NCI-H1436 treated with DMSO at 0.1 percent for 48 hours (cell line): ENCODE measurements around the gene CAPN7.
"Not testable (repeated sequence)": the region's sequence is repeated elsewhere in the genome, so short reads cannot be mapped to it uniquely, and the experiment has no call there.

ENCODE experiments used
- DNase-seq: peaks from one replicate; lab custom pipeline; 2025; lab: John Stamatoyannopoulos, UW

Gene CAPN7

DNA sequence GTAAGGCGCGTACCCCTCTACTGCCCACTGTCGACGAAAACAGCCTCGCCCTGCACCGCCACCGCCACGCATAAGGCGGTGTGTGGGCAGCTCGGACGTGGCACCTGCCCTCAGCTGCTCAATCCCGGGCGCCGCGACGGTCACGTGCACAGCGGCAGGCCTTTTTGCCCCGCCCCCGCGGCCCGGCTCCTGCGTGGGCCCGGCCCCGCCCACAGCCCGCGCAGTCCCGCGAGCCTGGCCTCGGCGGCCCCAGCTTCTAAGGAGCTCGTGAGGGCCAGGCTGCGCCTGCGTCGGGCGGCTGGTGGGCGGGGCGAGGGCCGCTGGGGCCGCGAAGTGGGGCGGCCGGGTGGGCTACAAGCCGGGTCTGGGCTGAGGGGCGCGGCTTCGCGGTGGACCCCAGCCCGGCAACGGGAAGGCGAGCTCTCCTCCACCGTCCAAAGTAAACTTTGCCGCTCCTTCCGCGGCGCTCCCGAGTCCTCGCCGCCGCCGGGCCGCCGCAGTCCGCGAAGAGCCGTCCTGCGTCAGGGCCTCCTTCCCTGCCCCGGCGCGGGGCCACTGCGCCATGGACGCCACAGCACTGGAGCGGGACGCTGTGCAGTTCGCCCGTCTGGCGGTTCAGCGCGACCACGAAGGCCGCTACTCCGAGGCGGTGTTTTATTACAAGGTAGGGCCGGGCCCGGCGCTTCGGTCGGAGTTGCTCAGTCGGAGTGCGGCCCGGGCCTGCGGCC, at the start of gene CAPN7:
Gene CAPN7, plus strand, starts transcription at position 313 of the 728 bp plus-strand sequence. Its CDS starts 250 bp downstream, at position 563.
- DNase-seq = no peak

DNA sequence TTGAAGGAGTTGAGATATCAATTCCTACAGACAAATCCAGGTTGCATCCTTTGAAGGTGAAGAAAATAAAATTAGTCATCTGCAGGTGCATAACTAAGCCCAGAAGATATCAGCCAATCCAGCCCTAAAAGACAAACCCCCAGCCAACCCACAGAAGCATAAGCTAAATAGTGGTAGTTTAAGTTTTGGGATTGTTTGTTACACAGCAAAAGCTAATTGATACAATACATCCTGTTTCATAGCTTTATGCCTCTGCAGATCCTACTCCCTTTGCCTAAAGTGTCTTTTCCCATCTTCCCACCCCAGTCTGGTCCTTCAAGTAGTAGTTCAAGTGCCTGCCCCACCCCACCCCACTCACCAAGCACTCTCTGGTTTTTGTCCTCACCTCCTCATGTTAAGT, 48.6 kb upstream of the CAPN7 start:
- DNase-seq = no peak

DNA sequence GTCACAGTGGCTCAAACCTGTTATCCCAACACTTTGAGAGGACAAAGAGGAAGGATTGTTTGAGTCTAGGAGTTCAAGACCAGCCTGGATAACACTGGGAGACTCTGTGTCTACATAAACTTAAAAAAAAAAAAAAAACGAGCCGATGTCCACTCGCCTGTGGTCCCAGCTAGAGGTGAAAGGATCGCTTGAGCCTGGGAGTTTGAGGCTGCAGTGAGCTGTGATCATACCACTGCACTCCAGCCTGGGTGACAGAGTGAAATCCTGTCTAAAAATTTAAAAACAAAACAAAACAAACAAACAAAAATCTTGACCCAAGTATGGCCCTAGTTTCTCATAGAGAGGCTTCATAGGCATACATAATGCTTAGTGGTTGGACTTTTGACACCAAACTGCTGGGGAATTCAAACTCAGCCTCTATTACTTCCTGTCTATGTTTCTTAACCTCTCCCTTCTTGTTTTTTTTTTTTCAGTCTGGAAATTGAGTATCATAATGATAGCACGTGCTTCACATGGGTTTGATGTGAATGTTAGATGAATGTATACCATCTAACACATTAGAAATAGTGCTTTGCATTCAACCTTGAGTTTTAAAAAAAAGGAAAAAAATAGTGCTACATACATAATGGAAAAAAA, 46.4 kb upstream of the CAPN7 start:
- DNase-seq = no peak

DNA sequence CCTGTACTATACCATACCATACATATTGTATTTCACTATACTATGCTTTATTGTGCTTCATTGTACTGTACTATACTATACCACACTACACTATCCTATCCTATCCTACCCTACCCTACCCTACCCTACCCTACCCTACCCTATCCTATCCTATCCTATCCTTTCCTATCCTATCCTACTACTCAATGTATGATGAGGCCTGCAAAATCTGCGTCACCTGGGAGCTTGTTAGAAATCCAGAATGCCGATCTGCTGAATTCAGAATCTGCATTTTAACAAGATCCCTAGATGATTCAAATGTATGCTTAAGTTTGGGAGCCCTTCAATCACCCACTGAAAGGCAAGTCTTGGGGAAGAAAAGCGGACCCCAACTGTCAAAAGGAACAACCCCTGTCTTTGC, 45.4 kb upstream of the CAPN7 start:
- DNase-seq = no peak

DNA sequence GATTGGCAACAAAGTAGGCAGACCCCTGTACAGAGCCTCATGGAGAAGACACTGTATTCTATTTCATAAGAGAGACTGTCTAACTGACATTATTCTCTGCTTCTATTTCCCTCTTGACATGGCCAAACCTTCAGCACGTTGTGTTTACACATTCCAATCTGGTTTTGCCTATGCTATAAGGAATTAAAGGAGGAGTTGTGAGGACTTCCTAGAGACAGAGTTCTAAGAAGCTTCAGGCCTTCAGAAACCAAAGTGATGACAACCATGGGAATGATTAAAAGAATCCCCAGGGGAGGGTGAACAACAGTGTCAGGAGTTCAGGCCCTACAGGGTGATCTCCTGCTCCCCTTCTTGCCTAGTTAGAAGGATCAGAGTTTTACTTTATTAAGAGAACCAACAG, 44.9 kb upstream of the CAPN7 start:
- DNase-seq = no peak

DNA sequence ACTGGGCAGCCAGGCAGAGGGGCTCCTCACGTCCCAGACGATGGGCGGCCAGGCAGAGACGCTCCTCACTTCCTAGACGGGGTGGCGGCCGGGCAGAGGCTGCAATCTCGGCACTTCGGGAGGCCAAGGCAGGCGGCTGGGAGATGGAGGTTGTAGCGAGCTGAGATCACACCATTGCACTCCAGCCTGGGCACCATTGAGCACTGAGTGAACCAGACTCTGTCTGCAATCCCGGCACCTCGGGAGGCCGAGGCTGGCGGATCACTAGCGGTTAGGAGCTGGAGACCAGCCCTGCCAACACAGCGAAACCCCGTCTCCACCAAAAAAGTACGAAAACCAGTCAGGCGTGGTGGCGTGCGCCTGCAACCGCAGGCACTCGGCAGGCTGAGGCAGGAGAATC, 42.4 kb upstream of the CAPN7 start:
- not testable (repeated sequence) for DNase-seq

DNA sequence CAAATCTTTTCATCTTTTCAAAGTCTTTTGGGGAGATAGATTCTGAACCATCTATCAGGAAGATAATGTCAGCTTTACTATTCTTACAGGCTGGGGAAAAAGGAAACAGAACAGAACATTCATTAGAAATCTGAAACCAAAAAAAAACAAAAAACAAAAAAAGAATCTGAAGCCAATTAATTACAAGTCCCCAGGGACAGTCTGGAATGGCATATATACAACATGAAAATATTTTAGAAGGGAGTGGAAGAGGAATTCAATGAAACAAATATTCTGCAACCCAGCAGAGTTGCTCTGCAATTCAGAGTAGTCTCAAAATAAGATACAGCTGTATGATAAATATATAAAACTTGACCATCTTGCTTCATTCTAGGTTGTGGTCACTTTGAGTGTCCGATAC, 41.7 kb upstream of the CAPN7 start:
- DNase-seq = no peak

DNA sequence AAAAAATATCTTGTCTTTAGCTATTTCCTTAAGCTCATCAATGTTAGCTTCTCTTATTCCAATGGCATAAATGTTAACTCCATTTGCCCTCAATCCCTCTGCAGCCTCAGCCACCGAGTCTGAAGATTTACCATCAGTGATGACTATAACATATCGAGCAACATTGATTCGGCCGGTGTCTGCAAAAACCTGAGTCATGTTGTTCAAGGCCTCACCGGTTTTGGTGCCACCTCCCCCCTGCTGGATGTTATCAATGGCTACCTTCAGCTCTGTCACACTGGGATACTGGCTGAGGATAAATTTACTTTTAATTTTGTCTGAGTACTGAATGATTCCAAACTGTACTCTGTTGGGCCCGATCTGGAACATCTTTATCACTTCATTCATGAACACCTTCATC, 41.0 kb upstream of the CAPN7 start:
- no peak for DNase-seq

DNA sequence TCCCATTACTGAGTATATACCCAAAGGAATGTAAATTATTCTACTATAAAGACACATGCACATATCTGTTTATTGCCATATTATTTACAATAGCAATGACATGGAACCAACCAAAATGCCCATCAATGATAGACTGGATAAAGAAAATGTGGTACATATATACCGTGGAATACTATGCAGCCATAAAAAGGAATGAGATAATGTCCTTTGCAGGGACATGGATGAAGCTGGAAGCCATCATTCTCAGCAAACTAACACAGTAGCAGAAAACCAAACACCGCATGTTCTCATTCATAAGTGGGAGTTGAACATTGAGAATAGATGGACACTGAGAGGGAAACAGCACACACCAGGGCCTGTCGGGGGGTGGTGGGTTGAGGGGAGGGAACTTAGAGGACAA, 39.7 kb upstream of the CAPN7 start:
- not testable (repeated sequence) for DNase-seq

DNA sequence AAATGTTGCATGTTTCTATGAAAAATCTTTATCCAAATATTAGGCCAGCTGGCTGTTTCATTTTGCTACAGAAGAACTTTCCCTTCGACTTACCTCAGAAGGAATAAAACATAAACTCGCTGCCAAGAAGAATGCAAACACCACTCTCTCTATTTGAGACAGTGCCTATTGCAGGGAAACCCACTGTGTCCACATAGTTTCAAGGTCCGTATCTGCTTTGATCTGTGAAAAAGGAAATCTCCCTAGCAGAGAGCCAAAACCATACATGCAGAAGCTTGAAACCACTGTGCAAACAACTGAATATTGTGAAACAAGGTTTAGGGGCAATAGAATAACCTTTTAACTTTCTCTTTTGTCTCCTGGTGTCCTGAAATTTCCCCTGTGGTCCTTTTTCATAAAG, 35.0 kb upstream of the CAPN7 start:
- DNase-seq = no peak

DNA sequence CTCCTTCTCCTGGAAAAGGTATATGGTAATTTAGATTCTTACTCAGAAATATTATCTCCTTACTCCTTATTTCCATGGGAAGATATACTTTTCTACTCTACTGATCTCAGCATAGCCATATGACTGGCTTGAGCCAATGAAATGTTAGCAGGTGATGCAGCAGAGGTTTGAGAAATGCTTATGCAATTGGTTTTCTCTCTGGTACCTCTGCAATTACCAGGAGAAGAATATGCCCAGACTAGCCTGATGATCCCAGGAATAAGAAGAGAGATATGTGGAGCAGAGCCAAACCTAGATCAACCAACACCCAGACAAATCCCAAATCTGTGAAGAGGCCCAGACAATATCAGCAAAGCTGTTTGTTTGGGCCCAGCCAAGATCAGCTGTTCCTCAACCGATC, 33.2 kb upstream of the CAPN7 start:
- DNase-seq = no peak

DNA sequence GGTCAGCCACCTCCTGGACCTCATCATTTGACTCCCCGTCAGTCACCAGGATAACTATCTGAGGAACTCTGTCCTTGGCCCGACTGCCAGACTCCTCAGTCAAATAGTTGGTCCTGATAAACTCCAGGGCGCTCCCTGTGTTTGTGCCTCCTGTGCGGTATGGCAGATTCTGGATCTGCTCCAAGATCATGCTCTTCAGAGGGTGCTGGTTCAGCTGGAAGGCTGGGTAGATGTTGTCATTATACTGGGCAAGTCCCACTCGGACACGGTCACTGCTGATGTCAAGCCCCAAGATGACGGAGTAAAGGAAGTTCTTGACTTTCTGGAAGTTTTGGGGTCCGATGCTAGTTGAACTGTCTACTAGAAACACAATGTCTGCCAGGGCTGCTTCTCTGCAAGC, 31.1 kb upstream of the CAPN7 start:
- DNase-seq = no peak

DNA sequence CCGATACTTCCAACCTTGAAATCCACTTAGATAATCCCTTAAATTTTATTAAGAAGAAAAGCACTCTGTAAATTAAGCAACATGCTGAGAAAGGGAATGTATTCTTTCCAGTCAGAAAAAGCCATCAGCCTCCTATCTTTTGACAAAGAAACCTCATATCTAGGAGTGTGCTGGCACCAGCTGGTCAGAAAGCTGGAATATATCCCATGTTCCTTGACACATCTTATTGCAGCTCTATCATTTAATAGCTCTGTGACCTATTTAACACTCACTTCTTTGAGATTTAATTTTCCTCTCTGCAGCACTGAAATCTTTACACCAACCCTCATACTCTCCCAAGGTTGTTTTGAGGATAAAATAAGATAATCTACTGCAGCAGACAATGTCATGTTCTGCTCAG, 30.4 kb upstream of the CAPN7 start:
- no peak for DNase-seq

DNA sequence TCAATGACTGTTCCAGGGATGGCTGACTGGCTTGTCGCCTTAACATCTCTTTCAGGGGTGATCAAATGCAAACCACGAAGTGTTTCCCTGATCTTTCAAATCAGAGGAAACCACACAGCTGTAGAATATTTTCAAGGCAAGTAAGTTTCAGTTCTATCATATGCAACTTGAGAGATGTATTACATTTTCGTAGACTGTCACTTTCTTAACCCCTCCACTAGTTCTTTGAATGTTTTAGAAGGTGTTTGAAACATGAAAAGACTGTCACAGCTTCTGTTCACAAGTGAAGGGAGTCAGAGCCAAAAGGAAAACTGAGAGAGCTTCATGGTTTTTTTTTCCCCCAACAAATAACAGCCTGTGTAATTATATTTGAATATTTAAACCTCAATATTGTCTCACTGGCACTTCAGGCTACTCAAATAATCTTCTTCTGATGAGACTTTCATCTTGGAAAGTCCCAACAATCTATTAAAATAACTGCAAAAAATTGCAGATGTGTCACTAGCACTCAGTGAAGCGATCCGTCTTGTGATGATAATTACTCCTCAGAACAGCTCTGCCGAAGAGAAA, 25.9 kb upstream of the CAPN7 start:
- DNase-seq = no peak

DNA sequence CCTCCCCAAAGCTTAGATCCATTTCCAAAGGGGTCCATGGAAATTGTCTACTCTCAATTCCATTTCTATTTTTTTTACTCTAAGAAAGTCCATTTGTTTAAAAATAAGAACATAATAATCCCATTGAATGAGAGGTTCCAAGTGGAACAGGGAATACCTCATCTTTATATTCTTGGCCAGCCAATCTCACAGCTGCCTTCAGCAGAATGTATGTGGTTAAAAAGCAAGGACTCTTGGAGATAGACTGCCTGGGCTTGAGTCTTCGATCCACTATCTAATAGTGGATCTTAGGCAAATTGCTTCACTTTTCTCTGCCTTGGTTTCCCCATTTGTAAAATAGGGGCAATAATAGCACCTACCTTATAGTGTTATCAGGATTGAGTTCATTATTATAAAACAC, 24.5 kb upstream of the CAPN7 start:
- no peak for DNase-seq

DNA sequence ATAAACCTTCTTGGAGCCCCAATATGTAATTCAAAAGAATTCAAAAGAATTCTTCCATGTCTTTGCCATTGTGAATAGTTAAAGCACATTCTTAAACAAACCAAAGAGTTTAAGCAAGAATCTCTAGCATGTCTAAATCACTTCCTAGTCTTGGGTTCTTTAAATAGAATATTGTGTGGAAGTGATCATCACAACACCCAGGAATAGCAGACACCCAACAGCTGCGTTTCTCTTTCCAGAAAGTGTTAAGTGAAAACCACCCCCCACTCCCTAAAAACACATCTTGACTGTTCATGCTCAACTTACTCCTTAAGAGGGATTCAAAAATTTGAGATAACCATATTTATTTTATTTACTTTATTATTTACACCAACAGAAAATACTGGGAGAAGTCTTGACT, 24.1 kb upstream of the CAPN7 start:
- DNase-seq = no peak

DNA sequence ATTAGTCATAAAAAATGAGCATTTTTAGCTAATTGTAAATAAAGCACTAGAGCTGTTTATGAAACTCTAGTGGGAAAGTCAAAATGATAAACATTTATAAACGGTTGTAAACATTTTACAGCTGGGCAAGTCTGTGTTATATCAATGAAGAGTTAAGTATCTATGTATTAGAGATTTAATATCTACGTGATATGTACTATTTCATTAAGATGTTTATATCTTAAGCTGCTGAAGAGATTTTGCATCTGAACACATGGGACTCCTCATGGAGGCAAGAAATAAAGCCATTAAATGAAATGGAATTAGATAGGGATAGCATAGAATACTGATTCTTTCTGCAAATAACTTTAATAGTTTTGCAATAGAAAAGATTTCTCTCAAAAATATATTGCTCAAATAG, 23.0 kb upstream of the CAPN7 start:
- DNase-seq = no peak

DNA sequence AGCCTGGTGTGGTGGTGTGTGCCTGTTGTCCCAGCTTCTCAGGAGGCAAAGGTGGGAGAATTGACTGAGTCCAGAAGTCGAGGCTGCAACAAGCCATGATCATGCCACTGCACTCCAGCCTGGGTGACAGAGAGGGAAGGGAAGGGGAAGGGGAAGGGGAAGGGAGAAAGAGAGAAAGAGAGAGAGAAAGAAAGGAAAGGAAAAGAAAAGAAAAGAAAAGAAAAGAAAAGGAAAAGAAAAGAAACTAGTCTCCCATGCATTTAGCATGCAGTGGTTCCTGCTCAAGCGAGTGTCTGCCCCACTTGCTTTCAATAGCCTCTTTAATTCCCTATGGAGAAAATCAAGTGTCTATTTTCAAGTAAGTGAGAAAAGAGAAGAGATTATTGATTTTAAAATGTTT, 20.6 kb upstream of the CAPN7 start:
- DNase-seq = no peak

DNA sequence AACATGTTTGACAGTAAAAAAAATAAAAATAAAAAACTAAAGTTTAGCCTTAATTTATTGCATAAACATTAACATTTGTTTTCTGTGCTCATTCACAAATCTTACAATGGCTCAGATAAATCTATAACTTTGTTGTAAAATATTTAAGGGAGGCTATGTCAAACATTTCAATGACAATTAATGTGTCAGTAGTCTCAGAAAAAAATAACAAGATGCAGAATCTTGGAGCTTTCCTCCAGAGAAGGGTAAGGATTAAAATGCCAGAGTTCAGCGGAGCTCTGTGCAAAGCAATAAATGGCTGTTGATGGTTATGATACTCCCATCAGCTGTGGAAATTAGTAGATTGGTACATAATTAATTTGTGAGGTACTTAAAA, 20.0 kb upstream of the CAPN7 start:
- no peak for DNase-seq

DNA sequence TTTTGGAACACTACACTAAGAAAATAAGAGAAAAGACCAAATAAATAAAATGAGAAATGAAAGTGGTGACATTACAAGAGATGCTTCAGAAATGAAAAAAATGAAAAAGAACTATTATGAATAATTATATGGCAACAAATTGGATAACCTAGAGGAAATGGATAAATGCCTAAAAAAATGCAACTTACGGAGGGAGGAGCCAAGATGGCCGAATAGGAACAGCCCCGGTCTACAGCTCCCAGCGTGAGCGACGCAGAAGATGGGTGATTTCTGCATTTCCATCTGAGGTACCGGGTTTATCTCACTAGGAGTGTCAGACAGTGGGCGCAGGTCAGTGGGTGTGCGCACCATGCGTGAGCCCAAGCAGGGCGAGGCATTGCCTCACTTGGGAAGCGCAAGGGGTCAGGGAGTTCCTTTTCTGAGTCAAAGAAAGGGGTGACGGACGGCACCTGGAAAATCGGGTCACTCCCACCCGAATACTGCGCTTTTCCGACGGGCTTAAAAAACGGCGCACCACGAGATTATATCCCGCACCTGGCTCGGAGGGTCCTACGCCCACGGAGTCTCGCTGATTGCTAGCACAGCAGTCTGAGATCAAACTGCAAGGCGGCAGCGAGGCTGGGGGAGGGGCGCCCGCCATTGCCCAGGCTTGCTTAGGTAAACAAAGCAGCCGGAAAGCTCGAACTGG, 19.4 kb upstream of the CAPN7 start:
- DNase-seq = not testable (repeated sequence)

DNA sequence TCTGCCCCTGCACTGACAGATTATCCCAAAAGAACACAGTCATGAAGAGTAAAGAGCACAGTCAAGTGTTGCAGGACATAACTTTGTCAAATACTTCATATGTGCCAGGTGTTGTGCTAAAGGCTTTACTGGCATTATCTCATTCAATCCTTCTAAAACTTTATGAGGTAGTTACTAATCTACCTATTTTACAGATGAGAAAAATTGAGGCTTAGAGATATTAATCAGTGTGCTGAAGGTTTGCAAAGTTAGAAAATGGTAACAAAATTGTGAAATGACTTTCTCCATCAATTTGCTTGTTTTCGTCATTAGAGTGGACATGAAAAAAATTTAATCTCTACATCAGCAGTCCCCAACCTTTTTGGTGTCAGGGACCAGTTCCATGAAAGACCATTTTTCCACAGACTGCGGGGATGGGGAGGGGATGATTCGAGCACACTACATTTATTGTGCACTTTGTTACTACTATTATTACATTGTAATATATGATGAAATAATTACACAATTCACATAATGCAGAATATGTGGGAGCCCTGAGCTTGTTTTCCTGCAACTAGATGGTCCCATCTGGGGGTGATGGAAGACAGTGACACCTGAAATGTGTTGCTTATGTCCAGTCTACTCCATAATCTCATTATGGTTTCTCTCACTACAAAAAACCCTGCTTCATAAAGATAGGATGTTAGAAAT, 8.6 kb upstream of the CAPN7 start:
- DNase-seq = no peak

DNA sequence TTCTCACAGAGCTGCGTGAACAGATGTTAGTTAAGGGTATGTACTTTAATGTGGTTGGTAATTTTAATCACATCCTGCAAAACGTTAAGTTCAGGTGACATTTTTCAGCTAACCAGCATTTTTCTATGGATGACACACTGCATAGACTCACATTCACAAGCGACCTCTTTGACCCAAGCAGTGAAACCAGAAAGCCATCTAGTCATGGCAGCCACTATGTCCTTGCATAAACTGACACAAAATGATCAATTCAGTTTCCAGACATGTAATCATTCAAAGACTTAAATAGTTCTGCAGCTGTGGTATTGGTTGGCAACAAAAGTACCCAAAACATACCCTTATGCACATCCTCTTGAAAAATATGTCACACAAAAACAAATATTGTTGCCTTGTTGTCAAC, 7.4 kb upstream of the CAPN7 start:
- no peak for DNase-seq
